SK-N-SH treated with all-trans-retinoic acid at 6 μM for 48 hours (cell line): ENCODE data around the gene SPDL1.
"Not testable (repeated sequence)": the region's sequence is repeated elsewhere in the genome, so short reads cannot be mapped to it uniquely, and the experiment has no call there.

ENCODE experiments used
- ATAC-seq: fragments of 200-7000 bp; cut with Tn5 transposase; 3 replicates; pipeline ENCODE4 v1.9.1; 2020; ENCODE audit warnings: mild to moderate bottlenecking, moderate library complexity
- BACH2 ChIP-seq: fragments of 250-450 bp; sonication (Bioruptor Pico); IDR thresholded peaks from 2 replicates; pipeline ENCODE4 v1.9.0; 2021; ENCODE audit warnings: mild to moderate bottlenecking, borderline replicate concordance
- CSDC2 ChIP-seq: fragments of 250-450 bp; sonication (Bioruptor Pico); IDR thresholded peaks from 2 replicates; pipeline ENCODE4 v1.5.0; 2020; ENCODE audit warnings: mild to moderate bottlenecking, moderate library complexity
- ESRRG ChIP-seq: fragments of 250-450 bp; sonication (Bioruptor Pico); IDR thresholded peaks from 2 replicates; pipeline ENCODE4 v1.6.1; 2021; ENCODE audit warnings: mild to moderate bottlenecking
- GLIS3 ChIP-seq: fragments of 250-450 bp; sonication (Bioruptor Pico); IDR thresholded peaks from 2 replicates; pipeline ENCODE4 v1.5.0; 2020; ENCODE audit warnings: mild to moderate bottlenecking, moderate library complexity
- ISL1 ChIP-seq: fragments of 250-450 bp; sonication (Bioruptor Pico); IDR thresholded peaks from 2 replicates; pipeline ENCODE4 v2.1.2; 2022; ENCODE audit warnings: mild to moderate bottlenecking, moderate library complexity
- OSR1 ChIP-seq: fragments of 250-450 bp; sonication (Bioruptor Pico); IDR thresholded peaks from 2 replicates; pipeline ENCODE4 v1.8.0; 2022; ENCODE audit warnings: moderate library complexity, mild to moderate bottlenecking, inconsistent platforms
- PATZ1 ChIP-seq: fragments of 250-450 bp; sonication (Bioruptor Pico); IDR thresholded peaks from 2 replicates; pipeline ENCODE4 v1.8.0; 2020; ENCODE audit warnings: mild to moderate bottlenecking, moderate library complexity, borderline replicate concordance
- RARB ChIP-seq: fragments of 250-450 bp; sonication (Bioruptor Pico); IDR thresholded peaks from 2 replicates; pipeline ENCODE4 v1.8.0; 2021; ENCODE audit warnings: mild to moderate bottlenecking, moderate library complexity
- SNAI2 ChIP-seq: fragments of 250-450 bp; sonication (Bioruptor Pico); IDR thresholded peaks from 2 replicates; pipeline ENCODE4 v1.5.0; 2020; ENCODE audit warnings: mild to moderate bottlenecking, moderate library complexity
- TCF4 ChIP-seq: fragments of 250-450 bp; sonication (Bioruptor Pico); IDR thresholded peaks from 2 replicates; pipeline ENCODE4 v1.8.0; 2021; ENCODE audit warnings: mild to moderate bottlenecking, moderate library complexity, borderline replicate concordance
- TOX ChIP-seq: fragments of 250-450 bp; sonication (Bioruptor Pico); IDR thresholded peaks from 2 replicates; pipeline ENCODE4 v1.8.0; 2021; ENCODE audit warnings: mild to moderate bottlenecking, moderate library complexity, borderline replicate concordance
- ZC3H10 ChIP-seq: fragments of 250-450 bp; sonication (Bioruptor Pico); IDR thresholded peaks from 2 replicates; pipeline ENCODE4 v1.5.1; 2021; ENCODE audit warnings: mild to moderate bottlenecking, moderate library complexity
- ZFP3 ChIP-seq: fragments of 250-450 bp; sonication (Bioruptor Pico); IDR thresholded peaks from 2 replicates; pipeline ENCODE4 v1.5.0; 2020; ENCODE audit warnings: mild to moderate bottlenecking, moderate library complexity
- ZFP30 ChIP-seq: fragments of 450-650 bp; formaldehyde crosslinking; IDR thresholded peaks from 2 replicates; pipeline ENCODE4 v1.5.0; 2022; ENCODE audit warnings: mild to moderate bottlenecking, moderate library complexity
- ZNF565 ChIP-seq: fragments of 450-650 bp; formaldehyde crosslinking; conservative IDR thresholded peaks from 2 replicates; pipeline ENCODE4 v1.5.0; 2020; ENCODE audit warnings: low read depth, mild to moderate bottlenecking, moderate library complexity
- ZNF70 ChIP-seq: fragments of 450-650 bp; formaldehyde crosslinking; IDR thresholded peaks from 2 replicates; pipeline ENCODE4 v1.5.0; 2020; ENCODE audit warnings: mild to moderate bottlenecking, moderate library complexity
- ZNF8 ChIP-seq: fragments of 450-650 bp; formaldehyde crosslinking; IDR thresholded peaks from 2 replicates; pipeline ENCODE4 v1.5.0; 2020; ENCODE audit warnings: mild to moderate bottlenecking, moderate library complexity
- TF ChIP-seq, protein P1 (sequence below): fragments of 250-450 bp; sonication (Bioruptor Pico); IDR thresholded peaks from 2 replicates; pipeline ENCODE4 v1.5.1; 2021; ENCODE audit warnings: mild to moderate bottlenecking, moderate library complexity
- TF ChIP-seq, protein P2 (sequence below): fragments of 250-450 bp; sonication (Bioruptor Pico); IDR thresholded peaks from 2 replicates; pipeline ENCODE4 v1.5.0; 2020; ENCODE audit warnings: mild to moderate bottlenecking, moderate library complexity
- TF ChIP-seq, protein P3 (sequence below): fragments of 250-450 bp; sonication (Bioruptor Pico); IDR thresholded peaks from 2 replicates; pipeline ENCODE4 v1.8.0; 2021; ENCODE audit warnings: low read depth, mild to moderate bottlenecking, moderate library complexity, borderline replicate concordance

The SPDL1 gene

DNA sequence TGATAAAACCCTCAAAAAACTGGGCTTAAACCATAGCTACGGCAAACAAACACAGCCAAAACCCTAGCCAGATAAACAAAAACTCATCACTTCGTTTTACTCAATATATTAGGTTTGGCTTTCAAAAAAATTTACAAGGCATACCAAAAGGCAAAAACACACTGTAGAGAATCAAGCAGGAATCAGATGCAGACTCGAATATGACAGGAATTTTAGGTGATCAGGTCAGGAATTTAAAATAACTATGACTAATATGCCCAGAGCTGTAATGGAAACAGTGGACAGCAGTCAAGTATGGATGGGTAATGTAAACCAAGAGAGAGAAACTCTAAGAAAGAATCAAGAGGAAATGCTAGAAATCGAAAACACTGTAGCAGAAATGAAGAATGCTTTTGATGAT lies 27.0 kb downstream of the SPDL1 start:
- ATAC-seq, result no peak
- no peak for TF ChIP-seq SNAI2 (CRISPR knock-in tag)

GRCh38 chr5:169615561-169615960 lies 32.0 kb downstream of the SPDL1 start:
- ATAC-seq, result no peak
- TF ChIP-seq BACH2 (no peak), ZNF70 (CRISPR knock-in tag) (no peak), ZNF8 (CRISPR knock-in tag) (no peak)

GRCh38 chr5:169624307-169624706 lies 40.7 kb downstream of the SPDL1 start:
- not testable (repeated sequence) for ATAC-seq

DNA sequence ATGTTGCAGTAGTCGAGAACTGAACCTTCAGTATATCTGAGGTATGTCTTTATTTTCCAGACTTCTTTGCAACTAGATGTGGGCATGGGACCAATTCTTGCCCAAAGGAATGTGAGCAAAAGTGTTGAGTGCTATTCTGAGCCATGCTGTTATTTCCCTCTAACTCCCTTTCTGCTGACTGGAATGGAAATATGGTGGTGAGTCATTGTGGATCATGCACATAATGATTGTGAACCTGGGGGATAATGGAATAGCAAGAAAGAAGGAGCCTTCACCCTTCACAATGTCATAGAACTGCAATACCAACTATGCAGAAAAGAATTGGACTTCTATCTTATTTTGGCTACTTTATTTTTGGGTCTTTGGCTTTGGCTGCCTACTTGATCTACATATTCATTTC lies 43.2 kb downstream of the SPDL1 start:
- no peak for TF ChIP-seq TOX (CRISPR knock-in tag)
- TF ChIP-seq ZFP3, result 0 out of 2 replicates have a peak, but pooled peaks have one; percentile 42
- peak; percentile 45; the same call in 1 of the 2 replicates for TF ChIP-seq ISL1 (CRISPR knock-in tag)
- TF ChIP-seq, protein P1, sequence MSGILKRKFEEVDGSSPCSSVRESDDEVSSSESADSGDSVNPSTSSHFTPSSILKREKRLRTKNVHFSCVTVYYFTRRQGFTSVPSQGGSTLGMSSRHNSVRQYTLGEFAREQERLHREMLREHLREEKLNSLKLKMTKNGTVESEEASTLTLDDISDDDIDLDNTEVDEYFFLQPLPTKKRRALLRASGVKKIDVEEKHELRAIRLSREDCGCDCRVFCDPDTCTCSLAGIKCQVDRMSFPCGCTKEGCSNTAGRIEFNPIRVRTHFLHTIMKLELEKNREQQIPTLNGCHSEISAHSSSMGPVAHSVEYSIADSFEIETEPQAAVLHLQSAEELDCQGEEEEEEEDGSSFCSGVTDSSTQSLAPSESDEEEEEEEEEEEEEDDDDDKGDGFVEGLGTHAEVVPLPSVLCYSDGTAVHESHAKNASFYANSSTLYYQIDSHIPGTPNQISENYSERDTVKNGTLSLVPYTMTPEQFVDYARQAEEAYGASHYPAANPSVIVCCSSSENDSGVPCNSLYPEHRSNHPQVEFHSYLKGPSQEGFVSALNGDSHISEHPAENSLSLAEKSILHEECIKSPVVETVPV, result no peak
- no peak for TF ChIP-seq BACH2
- no peak for TF ChIP-seq GLIS3 (CRISPR knock-in tag)
- no peak for TF ChIP-seq ZC3H10
- TF ChIP-seq OSR1 (CRISPR knock-in tag), result 0 out of 2 replicates have a peak, but pooled peaks have one; percentile 69
- TF ChIP-seq ZNF8 (CRISPR knock-in tag), result no peak
- TF ChIP-seq CSDC2 (CRISPR knock-in tag), result no peak
- TF ChIP-seq, protein P2, sequence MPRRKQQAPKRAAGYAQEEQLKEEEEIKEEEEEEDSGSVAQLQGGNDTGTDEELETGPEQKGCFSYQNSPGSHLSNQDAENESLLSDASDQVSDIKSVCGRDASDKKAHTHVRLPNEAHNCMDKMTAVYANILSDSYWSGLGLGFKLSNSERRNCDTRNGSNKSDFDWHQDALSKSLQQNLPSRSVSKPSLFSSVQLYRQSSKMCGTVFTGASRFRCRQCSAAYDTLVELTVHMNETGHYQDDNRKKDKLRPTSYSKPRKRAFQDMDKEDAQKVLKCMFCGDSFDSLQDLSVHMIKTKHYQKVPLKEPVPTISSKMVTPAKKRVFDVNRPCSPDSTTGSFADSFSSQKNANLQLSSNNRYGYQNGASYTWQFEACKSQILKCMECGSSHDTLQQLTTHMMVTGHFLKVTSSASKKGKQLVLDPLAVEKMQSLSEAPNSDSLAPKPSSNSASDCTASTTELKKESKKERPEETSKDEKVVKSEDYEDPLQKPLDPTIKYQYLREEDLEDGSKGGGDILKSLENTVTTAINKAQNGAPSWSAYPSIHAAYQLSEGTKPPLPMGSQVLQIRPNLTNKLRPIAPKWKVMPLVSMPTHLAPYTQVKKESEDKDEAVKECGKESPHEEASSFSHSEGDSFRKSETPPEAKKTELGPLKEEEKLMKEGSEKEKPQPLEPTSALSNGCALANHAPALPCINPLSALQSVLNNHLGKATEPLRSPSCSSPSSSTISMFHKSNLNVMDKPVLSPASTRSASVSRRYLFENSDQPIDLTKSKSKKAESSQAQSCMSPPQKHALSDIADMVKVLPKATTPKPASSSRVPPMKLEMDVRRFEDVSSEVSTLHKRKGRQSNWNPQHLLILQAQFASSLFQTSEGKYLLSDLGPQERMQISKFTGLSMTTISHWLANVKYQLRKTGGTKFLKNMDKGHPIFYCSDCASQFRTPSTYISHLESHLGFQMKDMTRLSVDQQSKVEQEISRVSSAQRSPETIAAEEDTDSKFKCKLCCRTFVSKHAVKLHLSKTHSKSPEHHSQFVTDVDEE (CRISPR knock-in tag), result no peak
- no peak for TF ChIP-seq ESRRG (CRISPR knock-in tag)
- TF ChIP-seq, protein P3, sequence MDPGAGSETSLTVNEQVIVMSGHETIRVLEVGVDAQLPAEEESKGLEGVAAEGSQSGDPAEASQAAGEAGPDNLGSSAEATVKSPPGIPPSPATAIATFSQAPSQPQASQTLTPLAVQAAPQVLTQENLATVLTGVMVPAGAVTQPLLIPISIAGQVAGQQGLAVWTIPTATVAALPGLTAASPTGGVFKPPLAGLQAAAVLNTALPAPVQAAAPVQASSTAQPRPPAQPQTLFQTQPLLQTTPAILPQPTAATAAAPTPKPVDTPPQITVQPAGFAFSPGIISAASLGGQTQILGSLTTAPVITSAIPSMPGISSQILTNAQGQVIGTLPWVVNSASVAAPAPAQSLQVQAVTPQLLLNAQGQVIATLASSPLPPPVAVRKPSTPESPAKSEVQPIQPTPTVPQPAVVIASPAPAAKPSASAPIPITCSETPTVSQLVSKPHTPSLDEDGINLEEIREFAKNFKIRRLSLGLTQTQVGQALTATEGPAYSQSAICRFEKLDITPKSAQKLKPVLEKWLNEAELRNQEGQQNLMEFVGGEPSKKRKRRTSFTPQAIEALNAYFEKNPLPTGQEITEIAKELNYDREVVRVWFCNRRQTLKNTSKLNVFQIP (CRISPR knock-in tag), result no peak
- ATAC-seq, result peak; percentile 95

DNA sequence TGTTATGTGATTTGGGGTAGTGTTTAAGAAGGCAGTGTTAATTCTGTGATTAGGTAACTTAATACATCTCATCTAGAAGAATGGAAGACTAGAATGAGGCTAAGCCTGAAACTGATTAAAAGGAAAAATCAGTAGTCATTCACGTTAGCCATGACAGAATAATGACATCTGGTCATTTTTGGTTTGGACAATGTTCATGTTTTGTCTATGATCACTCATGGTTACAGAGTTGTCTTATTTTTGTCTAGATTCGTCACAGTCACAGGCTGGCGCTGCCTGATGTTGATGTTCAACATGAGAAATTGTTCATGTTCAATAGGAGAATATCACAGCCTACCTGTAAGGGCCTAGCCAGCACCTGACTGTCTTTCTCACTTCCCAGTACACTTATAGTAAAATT lies 44.0 kb downstream of the SPDL1 start:
- ATAC-seq, result no peak
- TF ChIP-seq TOX (CRISPR knock-in tag) (no peak), ESRRG (CRISPR knock-in tag) (no peak), SNAI2 (CRISPR knock-in tag) (no peak), GLIS3 (CRISPR knock-in tag) (no peak), ZNF565 (CRISPR knock-in tag) (no peak), ZFP30 (no peak), OSR1 (CRISPR knock-in tag) (no peak), TCF4 (CRISPR knock-in tag) (no peak), BACH2 (no peak), PATZ1 (CRISPR knock-in tag) (no peak), ZNF8 (CRISPR knock-in tag) (no peak), ZC3H10 (no peak), ISL1 (CRISPR knock-in tag) (no peak), RARB (no peak), ZFP3 (no peak), ZNF70 (CRISPR knock-in tag) (no peak)
- TF ChIP-seq, protein P3 (CRISPR knock-in tag), result no peak
- TF ChIP-seq, protein P2 (CRISPR knock-in tag), result no peak
- TF ChIP-seq, protein P1, result no peak
